HCEC 1CT (cell line): ENCODE data around the gene GNLY.

Source experiments
- DNase-seq: peaks from one replicate; pipeline ENCODE4 v3.0.0-alpha.2; 2017

GNLY gene

GRCh38 chr2:85730686-85731230, 36.6 kb downstream of the GNLY start:
- no peak for DNase-seq

GRCh38 chr2:85731606-85732005, 37.4 kb downstream of the GNLY start:
- no peak for DNase-seq

- DNase-seq = no peak
Observed at GRCh38 chr2:85732467-85733120, 38.4 kb downstream of the GNLY start.

- no peak for DNase-seq
Observed at GRCh38 chr2:85733121-85733960, 39.2 kb downstream of the GNLY start.

- DNase-seq = no peak
Observed at GRCh38 chr2:85734015-85734414, 39.9 kb downstream of the GNLY start.

- DNase-seq = peak; percentile 42
Observed at GRCh38 chr2:85734942-85735608, 40.9 kb downstream of the GNLY start.

- DNase-seq = no peak
Observed at GRCh38 chr2:85735691-85736090, 41.5 kb downstream of the GNLY start.

- no peak for DNase-seq
Observed at GRCh38 chr2:85736456-85737355, 42.5 kb downstream of the GNLY start.

- peak; percentile 89 for DNase-seq
Observed at GRCh38 chr2:85737481-85737880, 43.3 kb downstream of the GNLY start.

- no peak for DNase-seq
Observed at GRCh38 chr2:85737961-85738360, 43.8 kb downstream of the GNLY start.

GRCh38 chr2:85740193-85740592, 46.0 kb downstream of the GNLY start:
- no peak for DNase-seq

- DNase-seq = no peak
Observed at GRCh38 chr2:85741211-85741832, 47.2 kb downstream of the GNLY start.

GRCh38 chr2:85741833-85742455, 47.8 kb downstream of the GNLY start:
- peak; percentile 86 for DNase-seq

GRCh38 chr2:85743304-85743978, 49.3 kb downstream of the GNLY start:
- no peak for DNase-seq

GRCh38 chr2:85744055-85744454, 49.9 kb downstream of the GNLY start:
- DNase-seq = no peak

GRCh38 chr2:85744741-85745601, 50.8 kb downstream of the GNLY start:
- DNase-seq = peak; percentile 23

- DNase-seq = no peak
Observed at GRCh38 chr2:85745619-85746018, 51.5 kb downstream of the GNLY start.

- DNase-seq = no peak
Observed at GRCh38 chr2:85746321-85747004, 52.3 kb downstream of the GNLY start.

- no peak for DNase-seq
Observed at GRCh38 chr2:85747441-85747840, 53.3 kb downstream of the GNLY start.
